Measurements from ENCODE around the gene PADI3. TPM values are rescaled to one million over a fixed set of nuclear protein-coding genes. Genes with fewer than 3 reads are reported as not detected.

PADI3 gene
- total and polyA plus RNA-seq, 11 donors, result not detected

DNA sequence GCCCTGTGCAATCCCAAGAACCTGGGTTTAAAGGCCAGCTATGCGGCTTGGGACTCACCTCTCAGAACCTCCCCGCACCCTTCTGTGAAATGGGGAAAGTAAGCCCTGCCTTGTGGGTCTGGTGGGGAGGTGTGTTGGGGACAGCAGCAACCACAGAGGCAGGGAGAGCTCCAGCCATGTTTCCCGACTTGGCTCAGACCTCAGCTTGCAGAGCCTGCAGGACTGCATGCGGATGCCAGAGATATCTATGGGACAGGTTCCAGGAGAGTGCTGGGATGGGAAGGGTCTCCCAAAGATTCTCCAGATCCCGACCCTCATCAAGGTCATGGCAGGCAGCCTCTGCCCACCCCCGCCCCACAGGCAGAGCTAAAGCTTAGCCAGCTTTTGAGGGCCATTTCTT lies 23.8 kb upstream of the PADI3 start:
- Histone ChIP-seq H3K27me3 (peaks cover 0 to 38% (median 8%) of the 10 kb centered on the region in 9 donors), H3K4me1 (no peaks in the 10 kb centered on the region), H3K9me3 (no peaks in the 10 kb centered on the region), H3K27ac (no peak overlapping the region), H3K36me3 (no peaks in the 10 kb centered on the region), H3K4me3 (no peak overlapping the region)
- TF ChIP-seq, protein P1, sequence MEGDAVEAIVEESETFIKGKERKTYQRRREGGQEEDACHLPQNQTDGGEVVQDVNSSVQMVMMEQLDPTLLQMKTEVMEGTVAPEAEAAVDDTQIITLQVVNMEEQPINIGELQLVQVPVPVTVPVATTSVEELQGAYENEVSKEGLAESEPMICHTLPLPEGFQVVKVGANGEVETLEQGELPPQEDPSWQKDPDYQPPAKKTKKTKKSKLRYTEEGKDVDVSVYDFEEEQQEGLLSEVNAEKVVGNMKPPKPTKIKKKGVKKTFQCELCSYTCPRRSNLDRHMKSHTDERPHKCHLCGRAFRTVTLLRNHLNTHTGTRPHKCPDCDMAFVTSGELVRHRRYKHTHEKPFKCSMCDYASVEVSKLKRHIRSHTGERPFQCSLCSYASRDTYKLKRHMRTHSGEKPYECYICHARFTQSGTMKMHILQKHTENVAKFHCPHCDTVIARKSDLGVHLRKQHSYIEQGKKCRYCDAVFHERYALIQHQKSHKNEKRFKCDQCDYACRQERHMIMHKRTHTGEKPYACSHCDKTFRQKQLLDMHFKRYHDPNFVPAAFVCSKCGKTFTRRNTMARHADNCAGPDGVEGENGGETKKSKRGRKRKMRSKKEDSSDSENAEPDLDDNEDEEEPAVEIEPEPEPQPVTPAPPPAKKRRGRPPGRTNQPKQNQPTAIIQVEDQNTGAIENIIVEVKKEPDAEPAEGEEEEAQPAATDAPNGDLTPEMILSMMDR (IDR thresholded peaks at IDR 0.05), result no peak
- no peak for TF ChIP-seq POLR2A (IDR thresholded peaks at IDR 0.05)
- DNase-seq (no peak), ATAC-seq (no peak)
- WGBS, 4 donors, result 53 to 62% (median 56%) methylated on average over 6 of the region's 6 CpGs
- intact Hi-C loops (cut with DNase I), result no loop called here

DNA sequence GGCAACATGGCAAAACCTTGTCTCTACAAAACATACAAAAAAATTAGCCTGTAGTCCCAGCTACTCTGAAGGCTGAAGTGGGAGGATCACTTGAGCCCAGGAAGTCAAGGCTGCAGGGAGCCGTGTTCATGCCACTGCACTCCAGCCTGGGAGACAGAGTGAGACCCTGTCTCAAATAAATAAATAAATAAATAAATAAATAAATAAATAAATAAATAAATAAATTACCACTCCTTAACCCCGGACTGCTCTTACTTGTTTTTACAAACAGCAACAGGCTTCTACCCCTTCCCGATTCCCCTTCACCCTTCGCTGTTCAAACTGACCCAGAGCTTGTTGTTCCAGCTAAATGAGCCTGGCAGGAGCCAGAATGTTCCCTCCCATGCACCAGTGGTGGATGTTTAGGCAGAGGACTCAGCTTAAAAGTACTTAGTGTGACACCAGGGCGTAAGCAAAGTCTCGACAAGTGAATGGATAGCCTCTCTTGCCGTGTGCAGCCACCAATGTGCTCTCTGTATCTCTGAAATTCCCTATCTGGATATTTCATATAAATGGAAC lies 21.5 kb upstream of the PADI3 start:
- TF ChIP-seq, protein P1 (IDR thresholded peaks at IDR 0.05), result no peak
- no peak for TF ChIP-seq POLR2A (IDR thresholded peaks at IDR 0.05)
- H3K27ac ChIP-seq, result no peak overlapping the region
- H3K36me3 ChIP-seq, result no peaks in the 10 kb centered on the region
- DNase-seq (no peak), ATAC-seq (no peak)
- intact Hi-C loops (cut with DNase I), result no loop called here
- H3K4me3 ChIP-seq, result no peak overlapping the region
- H3K9me3 ChIP-seq, result no peaks in the 10 kb centered on the region
- peaks cover 0 to 24% (median 2%) of the 10 kb centered on the region in 9 donors for H3K27me3 ChIP-seq
- H3K4me1 ChIP-seq, result no peaks in the 10 kb centered on the region
- 69 to 78% (median 71%) methylated on average over 7 of the region's 7 CpGs for WGBS, 4 donors

DNA sequence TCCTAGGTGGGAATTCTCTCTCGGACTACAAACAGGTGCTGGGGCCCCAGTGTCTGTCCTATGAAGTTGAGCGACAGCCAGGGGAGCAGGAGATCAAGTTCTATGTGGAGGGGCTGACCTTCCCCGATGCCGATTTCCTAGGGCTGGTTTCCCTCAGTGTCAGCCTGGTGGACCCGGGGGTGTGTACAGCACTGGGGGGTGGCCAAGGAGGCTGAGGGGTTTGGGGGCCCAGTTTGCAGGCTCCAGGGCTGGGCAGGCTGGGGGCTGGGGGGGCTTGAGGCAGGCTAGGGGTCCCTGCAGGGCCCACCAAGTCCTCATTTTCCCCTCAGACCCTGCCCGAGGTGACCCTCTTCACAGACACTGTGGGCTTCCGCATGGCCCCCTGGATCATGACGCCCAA lies 20.3 kb upstream of the PADI3 start:
- Histone ChIP-seq H3K9me3 (no peaks in the 10 kb centered on the region), H3K27me3 (peaks cover 0 to 18% (median 1%) of the 10 kb centered on the region in 9 donors), H3K27ac (no peak overlapping the region), H3K4me1 (peaks cover 0 to 3% (median 0%) of the 10 kb centered on the region in 12 donors), H3K36me3 (no peaks in the 10 kb centered on the region), H3K4me3 (no peak overlapping the region)
- TF ChIP-seq, protein P1 (IDR thresholded peaks at IDR 0.05), result no peak
- no peak for TF ChIP-seq POLR2A (IDR thresholded peaks at IDR 0.05)
- intact Hi-C loops (cut with DNase I), result no loop called here
- DNase-seq (no peak), ATAC-seq (no peak)
- WGBS, 4 donors, result 54 to 78% (median 67%) methylated on average over 5 to 8 of the region's 8 CpGs

DNA sequence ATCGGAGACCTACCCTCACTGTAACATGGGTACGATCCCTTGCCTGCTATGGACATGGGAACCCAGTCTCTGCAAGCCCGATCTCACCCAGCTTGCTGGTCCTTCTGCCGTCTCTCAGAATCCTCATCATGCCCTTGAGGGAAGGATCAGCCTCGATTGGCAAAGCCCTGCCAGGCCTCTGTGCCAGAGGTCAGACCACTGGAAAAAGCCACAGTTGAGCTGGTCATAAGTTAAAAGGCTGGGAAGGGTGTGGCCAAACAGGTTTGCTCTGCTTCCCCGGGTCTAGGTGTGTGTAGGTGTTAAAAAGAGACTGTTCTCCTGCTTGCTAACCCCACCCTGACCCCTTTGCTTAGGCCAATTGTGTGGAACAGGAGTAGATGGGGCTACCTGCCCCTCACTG lies 19.5 kb upstream of the PADI3 start:
- intact Hi-C loops (cut with DNase I), result no loop called here
- Histone ChIP-seq H3K27ac (no peak overlapping the region), H3K4me1 (peaks cover 0 to 9% (median 0%) of the 10 kb centered on the region in 12 donors), H3K9me3 (no peaks in the 10 kb centered on the region), H3K4me3 (no peak overlapping the region), H3K36me3 (no peaks in the 10 kb centered on the region), H3K27me3 (peaks cover 0 to 17% (median 0%) of the 10 kb centered on the region in 9 donors)
- WGBS, 4 donors, result 78 to 84% (median 83%) methylated on average over 6 of the region's 6 CpGs
- no peak for TF ChIP-seq POLR2A (IDR thresholded peaks at IDR 0.05)
- TF ChIP-seq, protein P1 (IDR thresholded peaks at IDR 0.05), result no peak
- ATAC-seq (no peak), DNase-seq (no peak)

All from heart left ventricle (tissue), 16 donors.